GM19395 (cell line): ENCODE measurements around the gene TDRD15.
"Not testable (repeated sequence)": the region's sequence is repeated elsewhere in the genome, so short reads cannot be mapped to it uniquely, and the experiment has no call there.

Experiments
- ATAC-seq: cut with Tn5 transposase; IDR thresholded peaks from one replicate; pipeline ENCODE4 v1.9.1; 2021; ENCODE audit warnings: mild to moderate bottlenecking, moderate library complexity; ENCODE audit not compliant: unreplicated experiment

Gene TDRD15

GRCh38 chr2:21123473-21124393, at the start of gene TDRD15:
TDRD15 (plus strand) TSS chr2:21123968; CDS start chr2:21137468, 13,500 bp downstream.
- no peak for ATAC-seq

DNA sequence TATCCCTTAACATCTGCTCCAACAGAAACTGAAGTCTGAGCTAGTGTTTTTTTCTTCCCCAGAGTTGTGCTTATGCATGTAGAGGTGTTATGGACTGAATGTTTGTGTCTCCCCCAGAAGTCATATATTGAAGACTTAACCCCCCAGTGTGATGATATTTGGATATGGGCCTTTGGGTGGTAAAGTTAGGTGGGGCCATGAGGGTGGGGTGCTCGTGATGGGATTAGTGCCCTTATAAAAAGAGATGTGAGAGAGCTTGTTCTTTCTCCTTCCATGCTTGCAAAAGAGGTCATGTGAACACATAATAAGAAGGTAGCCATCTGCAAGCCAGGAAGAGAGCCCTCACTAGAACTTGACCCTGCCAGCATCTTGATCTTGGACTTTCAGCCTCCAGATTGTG, 45.5 kb upstream of the TDRD15 start:
- ATAC-seq, result no peak

DNA sequence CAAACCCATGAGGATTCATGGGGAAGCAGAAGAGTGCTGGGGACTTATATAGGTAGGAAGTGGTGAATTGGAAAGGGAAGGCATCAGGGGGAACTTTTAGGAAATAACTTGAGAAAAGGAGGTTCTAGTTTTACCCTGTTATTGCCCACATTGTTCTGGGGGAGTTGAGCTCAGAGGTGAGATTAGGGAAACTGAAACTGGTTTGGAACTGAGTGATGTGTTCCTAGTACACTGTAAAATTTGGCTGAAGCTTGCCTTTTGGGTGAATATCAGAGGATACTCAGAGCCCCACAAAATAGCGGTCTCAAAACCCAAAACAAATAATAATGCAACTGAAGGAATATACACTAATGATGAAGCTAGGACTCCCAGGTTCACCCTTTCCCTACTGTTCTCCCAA, 40.3 kb upstream of the TDRD15 start:
- ATAC-seq, result no peak

- no peak for ATAC-seq
Observed at GRCh38 chr2:21084401-21084800, 39.4 kb upstream of the TDRD15 start.

DNA sequence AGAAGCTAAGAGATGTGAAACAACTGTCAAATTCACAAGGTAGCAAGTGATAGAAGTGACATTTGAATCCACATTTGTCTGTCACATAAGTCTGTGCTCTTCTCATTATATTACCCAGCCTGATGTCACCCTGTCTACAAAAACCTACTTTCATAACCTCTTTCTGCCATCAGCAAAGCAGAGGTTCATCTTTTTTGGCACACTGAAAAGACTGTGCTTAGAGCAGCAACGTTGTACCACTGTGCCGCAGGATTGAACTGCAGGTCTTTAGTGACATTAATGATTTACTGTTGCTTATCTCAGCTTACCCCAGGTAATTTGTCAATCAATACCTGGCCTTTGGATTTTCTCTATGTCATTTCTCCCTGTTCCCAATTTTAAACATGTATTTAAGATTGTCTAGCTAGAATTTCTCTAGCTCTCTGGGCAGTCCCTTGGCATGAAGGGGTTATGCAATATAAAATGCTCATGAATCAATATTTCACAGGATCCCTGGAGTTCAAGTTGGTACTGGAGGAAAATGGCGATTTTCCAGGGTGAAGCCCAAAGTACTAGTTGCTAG, 31.4 kb upstream of the TDRD15 start:
- no peak for ATAC-seq

DNA sequence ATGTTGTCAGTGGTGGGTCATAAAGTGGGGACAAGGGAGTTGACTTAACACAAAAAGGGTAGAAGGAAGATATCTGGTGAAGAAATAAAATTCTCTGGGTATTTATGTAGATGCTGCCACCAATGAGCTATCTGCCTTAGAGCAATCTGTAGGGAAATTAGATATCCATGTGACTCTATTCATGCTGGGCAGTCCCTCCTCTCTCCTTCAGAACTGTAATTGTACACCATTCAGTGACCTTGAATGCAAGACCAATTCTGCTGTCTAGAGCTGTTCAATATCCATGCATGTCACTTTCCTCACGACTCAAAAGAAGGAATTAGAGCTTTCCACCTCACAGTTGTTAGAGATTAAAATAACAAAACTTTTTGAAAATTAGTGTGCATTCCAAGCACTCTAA, 28.6 kb upstream of the TDRD15 start:
- no peak for ATAC-seq

DNA sequence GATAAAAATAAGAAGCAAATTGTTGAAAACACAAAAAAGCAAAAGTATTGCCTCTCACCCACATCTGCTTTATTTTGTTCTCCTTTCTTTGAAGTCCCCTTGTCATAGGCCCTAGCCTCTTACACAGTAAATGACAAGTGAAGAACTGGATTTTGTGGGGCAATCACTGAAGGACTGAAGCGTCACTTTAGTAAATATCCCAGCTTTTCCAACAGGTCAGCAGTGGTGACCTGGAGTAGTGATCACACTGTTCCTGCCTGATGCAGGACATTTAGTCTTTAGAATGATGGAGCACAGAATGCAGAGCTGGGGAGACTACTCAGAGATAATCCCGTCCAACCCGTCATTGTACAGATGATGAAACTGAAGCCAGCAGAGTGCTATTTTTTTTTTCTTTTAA, 28.1 kb upstream of the TDRD15 start:
- no peak for ATAC-seq

GRCh38 chr2:21096458-21096857, 27.3 kb upstream of the TDRD15 start:
- no peak for ATAC-seq

DNA sequence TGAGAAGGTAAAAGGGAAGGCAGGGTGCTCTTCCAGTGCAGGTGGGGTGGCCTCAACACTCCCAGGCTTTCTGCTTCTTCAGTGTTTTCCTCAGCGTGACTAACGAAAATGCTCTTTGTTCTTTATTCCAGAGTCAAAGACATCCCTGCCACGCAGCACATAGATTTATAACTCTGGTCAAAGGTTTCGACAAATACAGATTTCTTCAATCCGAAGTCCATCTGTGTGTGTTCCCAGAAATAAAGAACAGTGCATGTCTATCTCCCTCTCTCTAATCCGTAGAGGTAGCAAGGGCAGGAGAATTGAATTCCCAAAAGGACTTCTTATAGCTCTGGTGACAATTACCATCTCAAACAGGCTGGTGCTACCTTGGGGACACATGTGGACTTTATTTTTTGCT, 26.4 kb upstream of the TDRD15 start:
- no peak for ATAC-seq

GRCh38 chr2:21098294-21098693, 25.5 kb upstream of the TDRD15 start:
- ATAC-seq, result no peak

GRCh38 chr2:21099281-21099907, 24.4 kb upstream of the TDRD15 start:
- no peak for ATAC-seq

DNA sequence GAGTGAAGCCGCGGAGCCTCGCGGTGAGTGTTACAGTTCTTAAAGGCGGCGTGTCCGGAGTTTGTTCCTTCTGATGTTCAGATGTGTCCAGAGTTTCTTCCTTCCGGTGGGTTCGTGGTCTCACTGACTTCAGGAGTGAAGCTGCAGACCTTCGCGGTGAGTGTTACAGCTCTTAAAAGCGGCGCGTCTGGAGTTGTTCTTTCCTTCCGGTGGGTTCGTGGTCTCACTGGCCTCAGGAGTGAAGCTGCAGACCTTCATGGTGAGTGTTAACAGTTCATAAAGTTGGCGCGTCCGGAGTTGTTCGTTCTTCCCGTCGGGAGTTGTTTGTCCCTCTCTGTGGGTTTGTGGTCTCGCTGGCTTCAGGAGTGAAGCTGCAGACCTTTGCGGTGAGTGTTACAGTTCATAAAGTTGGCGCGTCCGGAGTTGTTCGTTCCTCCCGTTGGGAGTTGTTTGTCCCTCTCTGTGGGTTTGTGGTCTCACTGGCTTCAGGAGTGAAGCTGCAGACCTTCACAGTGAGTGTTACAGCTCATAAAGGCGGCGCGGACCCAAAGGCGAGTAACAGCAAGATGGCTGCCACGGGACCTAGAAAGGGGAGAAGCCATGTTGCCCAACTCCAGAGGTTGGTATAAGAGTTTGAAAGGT, 22.1 kb upstream of the TDRD15 start:
- not testable (repeated sequence) for ATAC-seq

DNA sequence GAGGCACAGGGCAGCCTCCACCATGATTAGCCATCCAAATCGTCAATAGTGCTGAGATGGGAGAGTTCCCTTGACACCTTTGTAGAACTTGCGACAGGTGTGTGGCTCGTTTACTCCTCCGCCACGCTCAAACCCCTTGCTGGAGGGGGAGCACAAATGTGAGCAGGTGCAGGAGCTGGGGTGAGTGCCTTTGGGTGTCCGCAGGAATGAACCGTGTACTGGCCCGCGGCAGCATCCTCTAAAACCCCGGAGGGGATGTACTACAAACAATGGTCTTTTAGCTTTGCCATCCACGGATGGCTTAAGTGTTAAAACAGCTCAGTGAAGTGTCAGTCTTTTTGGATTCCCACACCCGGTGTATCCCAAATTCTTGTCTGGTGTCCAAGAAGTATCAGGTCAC, 21.4 kb upstream of the TDRD15 start:
- ATAC-seq, result no peak

GRCh38 chr2:21103274-21103891, 20.4 kb upstream of the TDRD15 start:
- no peak for ATAC-seq

- no peak for ATAC-seq
Observed at GRCh38 chr2:21104030-21104660, 19.6 kb upstream of the TDRD15 start.

GRCh38 chr2:21111012-21111411, 12.8 kb upstream of the TDRD15 start:
- no peak for ATAC-seq

GRCh38 chr2:21117688-21118087, 6.1 kb upstream of the TDRD15 start:
- ATAC-seq, result no peak

DNA sequence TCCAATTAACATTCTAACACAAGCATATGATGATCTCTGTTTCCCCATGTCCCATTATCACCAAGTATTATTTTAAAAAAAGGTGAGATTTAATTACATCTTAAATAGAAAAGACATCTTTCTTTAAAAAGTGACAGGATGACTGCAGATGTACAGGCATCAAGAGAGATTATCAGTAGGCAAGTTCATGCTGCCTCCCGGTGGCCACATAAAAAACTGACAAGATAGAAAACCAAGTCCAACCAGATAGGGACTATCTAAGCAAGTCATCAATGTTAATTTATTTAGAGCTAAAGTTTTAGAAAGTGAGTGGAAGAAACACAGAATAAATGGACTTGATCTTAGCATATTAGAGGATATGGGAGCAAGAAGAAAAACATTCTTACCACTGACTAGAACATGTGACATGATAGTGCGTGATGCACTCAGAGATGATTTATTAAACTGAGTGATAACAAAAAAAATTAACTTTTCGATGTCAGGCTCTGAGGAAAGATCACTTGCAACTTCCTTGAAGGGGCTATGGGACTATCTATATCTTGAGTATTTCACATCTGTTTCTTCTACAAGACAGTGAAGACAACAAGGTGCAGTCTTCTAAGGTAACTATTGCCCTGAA, 5.4 kb upstream of the TDRD15 start:
- ATAC-seq, result peak; percentile 76

DNA sequence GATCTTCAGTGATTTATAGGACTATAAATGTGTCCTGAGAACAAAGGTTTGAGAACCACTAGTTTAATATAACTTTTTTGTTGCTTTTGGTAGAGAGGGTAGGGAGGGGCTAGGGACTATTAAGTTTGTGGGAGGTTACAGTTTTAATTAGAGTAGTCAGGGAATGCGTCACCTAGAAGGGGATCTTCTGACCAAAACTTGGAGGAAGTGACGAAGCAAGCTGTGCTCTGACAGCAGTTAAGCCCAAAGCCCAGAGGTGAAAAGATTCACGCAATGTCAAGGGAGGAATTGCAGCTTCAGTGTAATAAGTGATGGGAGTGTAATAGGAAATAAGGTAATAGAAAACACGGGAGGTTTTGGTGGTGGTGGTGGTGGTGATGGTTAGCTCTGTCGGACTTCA, 8.1 kb downstream of the TDRD15 start:
- no peak for ATAC-seq

DNA sequence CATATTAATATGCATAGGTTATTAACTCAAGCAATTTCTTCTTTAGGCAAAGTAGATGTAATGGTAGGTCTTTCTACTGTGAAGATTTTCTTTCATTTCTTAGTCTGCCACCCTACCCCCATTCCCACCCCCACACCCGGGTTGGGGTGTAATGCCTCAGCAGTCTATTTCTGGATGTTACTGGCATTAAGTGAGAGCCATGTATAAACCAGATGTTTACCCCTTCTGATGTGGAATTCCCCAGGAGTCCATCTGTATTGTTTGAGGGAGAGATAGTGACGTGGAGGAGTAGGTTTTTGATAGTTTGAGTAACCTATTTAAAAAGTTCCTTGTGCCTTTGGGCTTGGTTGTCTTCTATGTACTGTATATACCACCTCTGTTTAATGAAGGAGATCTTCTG, 11.8 kb downstream of the TDRD15 start:
- no peak for ATAC-seq
